Measurements from ENCODE around the gene KLF17. TPM values are rescaled to one million over a fixed set of nuclear protein-coding genes. Genes with fewer than 3 reads are reported as not detected.

The KLF17 gene
- total RNA-seq, 2 donors from 2014 or later = not detected

DNA sequence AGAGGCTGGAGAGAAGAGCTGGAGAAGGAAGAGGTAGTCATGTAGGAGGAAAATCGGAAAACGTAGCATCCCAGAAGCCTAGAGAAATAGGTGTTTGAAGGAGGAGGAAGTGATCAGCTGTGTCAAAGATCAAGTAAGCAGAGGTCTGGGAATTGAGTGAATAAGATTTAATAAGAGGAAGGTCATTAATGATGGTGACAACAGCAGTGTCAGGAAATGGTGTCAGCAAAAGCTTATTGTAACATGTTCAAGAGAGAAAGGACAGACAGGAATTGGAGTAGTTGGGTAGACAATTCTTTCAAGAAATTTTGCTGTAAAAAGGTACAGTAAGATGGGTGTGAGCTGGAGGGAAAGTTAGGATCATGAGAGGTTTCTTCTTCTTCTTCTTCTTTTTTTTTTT is 45.8 kb upstream of the KLF17 start:
- peaks cover 1% of the 10 kb centered on the region for H3K36me3 Mint-ChIP-seq (ENCODE audit: low read depth)
- TF ChIP-seq CTCF (conservative IDR thresholded peaks at IDR 0.05) = no peak
- no peaks in the 10 kb centered on the region for H3K4me1 ChIP-seq (ENCODE audit: control insufficient read depth, insufficient read depth, low read length)
- H3K27ac ChIP-seq (ENCODE audit: low read depth, low read length) = no peak overlapping the region
- H3K4me1 Mint-ChIP-seq = peaks cover 1% of the 10 kb centered on the region
- H3K9me3 ChIP-seq (ENCODE audit: control insufficient read depth, low read length) = no peaks in the 10 kb centered on the region
- H3K27ac Mint-ChIP-seq = no peak overlapping the region
- DNase-seq = no peak
- H3K4me3 ChIP-seq (ENCODE audit: low read length) = no peak overlapping the region
- H3K4me3 Mint-ChIP-seq = no peak overlapping the region
- 73 to 91% methylated on average over 2 of the region's 2 CpGs for WGBS, 2 experiments (ENCODE audit: insufficient coverage in 1 of 2, insufficient read length in 1 of 2)
- no peaks in the 10 kb centered on the region for H3K36me3 ChIP-seq (ENCODE audit: control insufficient read depth, insufficient read depth, low read length)
- no peak overlapping the region for H3K9ac ChIP-seq (ENCODE audit: extremely low read depth, low read length, poor library complexity, severe bottlenecking)
- H3K27me3 ChIP-seq (ENCODE audit: control insufficient read depth, insufficient read depth, low read length, poor library complexity, severe bottlenecking) = peaks cover 27% of the 10 kb centered on the region
- H3K27me3 Mint-ChIP-seq (ENCODE audit: insufficient read depth) = peaks cover 20% of the 10 kb centered on the region
- H3K9me3 Mint-ChIP-seq = peaks cover 2% of the 10 kb centered on the region

DNA sequence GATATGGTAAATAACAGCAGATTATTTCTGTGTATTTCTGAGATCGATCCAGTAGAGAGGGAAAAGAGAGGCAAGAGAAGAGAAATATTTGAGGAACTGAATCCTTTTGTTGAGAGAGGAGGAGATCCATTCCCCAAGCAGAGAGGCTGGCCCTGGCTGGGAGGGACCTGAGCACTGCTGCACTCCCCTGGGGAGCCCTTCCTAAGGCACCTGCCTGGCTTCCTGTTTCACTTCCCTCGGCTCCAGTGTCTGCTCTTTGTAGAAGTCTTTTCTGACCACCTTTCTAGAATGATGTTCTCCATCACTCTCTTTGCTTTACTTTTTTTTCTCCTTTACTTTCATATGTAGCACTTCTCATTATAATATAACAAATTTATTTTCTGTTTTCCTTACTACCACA is 45.1 kb upstream of the KLF17 start:
- H3K4me3 Mint-ChIP-seq = no peak overlapping the region
- TF ChIP-seq CTCF (conservative IDR thresholded peaks at IDR 0.05) = no peak
- peaks cover 1% of the 10 kb centered on the region for H3K36me3 Mint-ChIP-seq (ENCODE audit: low read depth)
- Histone ChIP-seq H3K27me3 (ENCODE audit: control insufficient read depth, insufficient read depth, low read length, poor library complexity, severe bottlenecking) (peaks cover 32% of the 10 kb centered on the region), H3K4me1 (ENCODE audit: control insufficient read depth, insufficient read depth, low read length) (no peaks in the 10 kb centered on the region), H3K27ac (ENCODE audit: low read depth, low read length) (no peak overlapping the region), H3K4me3 (ENCODE audit: low read length) (no peak overlapping the region), H3K36me3 (ENCODE audit: control insufficient read depth, insufficient read depth, low read length) (no peaks in the 10 kb centered on the region), H3K9ac (ENCODE audit: extremely low read depth, low read length, poor library complexity, severe bottlenecking) (no peak overlapping the region), H3K9me3 (ENCODE audit: control insufficient read depth, low read length) (no peaks in the 10 kb centered on the region)
- no peak for DNase-seq
- H3K27me3 Mint-ChIP-seq (ENCODE audit: insufficient read depth) = peaks cover 21% of the 10 kb centered on the region
- H3K4me1 Mint-ChIP-seq = peaks cover 1% of the 10 kb centered on the region
- WGBS, 2 experiments (ENCODE audit: insufficient coverage in 1 of 2, insufficient read length in 1 of 2) = 66 to 86% methylated on average over 2 of the region's 2 CpGs
- no peak overlapping the region for H3K27ac Mint-ChIP-seq
- H3K9me3 Mint-ChIP-seq = peaks cover 2% of the 10 kb centered on the region

GRCh38 chr1:44074415-44074814 is 44.2 kb upstream of the KLF17 start:
- WGBS, 2 experiments (ENCODE audit: insufficient coverage in 1 of 2, insufficient read length in 1 of 2) = 78 to 89% methylated on average over 2 to 3 of the region's 3 CpGs
- no peaks in the 10 kb centered on the region for H3K9me3 ChIP-seq (ENCODE audit: control insufficient read depth, low read length)
- TF ChIP-seq CTCF (conservative IDR thresholded peaks at IDR 0.05) = no peak
- no peak for DNase-seq
- H3K27ac Mint-ChIP-seq = no peak overlapping the region
- H3K27ac ChIP-seq (ENCODE audit: low read depth, low read length) = no peak overlapping the region
- H3K4me3 Mint-ChIP-seq = no peak overlapping the region
- H3K27me3 Mint-ChIP-seq (ENCODE audit: insufficient read depth) = peaks cover 24% of the 10 kb centered on the region
- H3K4me1 ChIP-seq (ENCODE audit: control insufficient read depth, insufficient read depth, low read length) = no peaks in the 10 kb centered on the region
- H3K36me3 Mint-ChIP-seq (ENCODE audit: low read depth) = no peaks in the 10 kb centered on the region
- no peaks in the 10 kb centered on the region for H3K9me3 Mint-ChIP-seq
- H3K9ac ChIP-seq (ENCODE audit: extremely low read depth, low read length, poor library complexity, severe bottlenecking) = no peak overlapping the region
- peaks cover 1% of the 10 kb centered on the region for H3K4me1 Mint-ChIP-seq
- no peaks in the 10 kb centered on the region for H3K36me3 ChIP-seq (ENCODE audit: control insufficient read depth, insufficient read depth, low read length)
- peaks cover 39% of the 10 kb centered on the region for H3K27me3 ChIP-seq (ENCODE audit: control insufficient read depth, insufficient read depth, low read length, poor library complexity, severe bottlenecking)
- no peak overlapping the region for H3K4me3 ChIP-seq (ENCODE audit: low read length)
